Cortex of kidney (tissue), 1 donor: ENCODE results near the gene ZNF48.

Experiments used
- DNase-seq: peaks from one replicate; lab custom pipeline; 2025; lab: John Stamatoyannopoulos, UW

ZNF48 gene

GRCh38 chr16:30358990-30359870, 36.0 kb upstream of the ZNF48 start:
- DNase-seq, result no peak

GRCh38 chr16:30359871-30360170, 35.4 kb upstream of the ZNF48 start:
- DNase-seq, result no peak

GRCh38 chr16:30361180-30361579, 34.0 kb upstream of the ZNF48 start:
- no peak for DNase-seq

GRCh38 chr16:30365200-30365599, 30.0 kb upstream of the ZNF48 start:
- DNase-seq, result no peak

GRCh38 chr16:30366511-30366910, 28.7 kb upstream of the ZNF48 start:
- DNase-seq, result no peak

- DNase-seq, result no peak
Measured at GRCh38 chr16:30367349-30368009, 27.7 kb upstream of the ZNF48 start.

GRCh38 chr16:30368122-30368791, 27.0 kb upstream of the ZNF48 start:
- DNase-seq, result no peak

- DNase-seq, result no peak
Measured at GRCh38 chr16:30368792-30369090, 26.5 kb upstream of the ZNF48 start.

- DNase-seq, result no peak
Measured at GRCh38 chr16:30369091-30369937, 25.9 kb upstream of the ZNF48 start.

GRCh38 chr16:30369938-30370455, 25.2 kb upstream of the ZNF48 start:
- no peak for DNase-seq

GRCh38 chr16:30370456-30371247, 24.6 kb upstream of the ZNF48 start, which contains the start of gene TBC1D10B:
Gene TBC1D10B (minus strand): TSS chr16:30370494. CDS start chr16:30370183, 311 bp downstream.
- DNase-seq, result peak; percentile 59

GRCh38 chr16:30371248-30371816, 23.9 kb upstream of the ZNF48 start:
- no peak for DNase-seq

- no peak for DNase-seq
Measured at GRCh38 chr16:30372038-30372712, 23.0 kb upstream of the ZNF48 start.

GRCh38 chr16:30372725-30373124, 22.5 kb upstream of the ZNF48 start:
- no peak for DNase-seq

- DNase-seq, result no peak
Measured at GRCh38 chr16:30374538-30374937, 20.7 kb upstream of the ZNF48 start, which contains the start of gene MYL11. Gene MYL11 (plus strand): TSS chr16:30374802. CDS start chr16:30374858, 56 bp downstream.

GRCh38 chr16:30375864-30376263, 19.4 kb upstream of the ZNF48 start:
- DNase-seq, result no peak

GRCh38 chr16:30376461-30376902, 18.7 kb upstream of the ZNF48 start:
- DNase-seq, result no peak

GRCh38 chr16:30377050-30377811, 18.0 kb upstream of the ZNF48 start:
- no peak for DNase-seq

GRCh38 chr16:30377812-30378235, 17.4 kb upstream of the ZNF48 start:
- no peak for DNase-seq
